ENCODE measurements around the gene IFI16. TPM values are rescaled to one million over a fixed set of nuclear protein-coding genes. Genes with fewer than 3 reads are reported as not detected.

Gene IFI16
- total RNA-seq, 4 donors from 2014 or later, result 46.1 to 154 (median 96.9) TPM

GRCh38 chr1:159065106-159065505 lies 55.4 kb downstream of the IFI16 start:
- H3K36me3 ChIP-seq, result no peaks in the 10 kb centered on the region
- DNase-seq, result no peak
- intact Hi-C loops (cut with DNase I), result no loop called here
- no peaks in the 10 kb centered on the region for H3K27me3 ChIP-seq
- H3K4me1 ChIP-seq, result peaks cover 0 to 21% (median 6%) of the 10 kb centered on the region in 3 donors
- TF ChIP-seq POLR2A (IDR thresholded peaks at IDR 0.05) (no peak), CTCF (IDR thresholded peaks at IDR 0.05) (no peak)
- WGBS, 2 donors, result 96 to 97% methylated on average over 8 of the region's 8 CpGs
- no peak overlapping the region for H3K4me3 ChIP-seq
- H3K9me3 ChIP-seq, result no peaks in the 10 kb centered on the region
- no peak overlapping the region for H3K27ac ChIP-seq

- Histone ChIP-seq H3K36me3 (no peaks in the 10 kb centered on the region), H3K4me1 (peaks cover 0 to 21% (median 6%) of the 10 kb centered on the region in 3 donors), H3K9me3 (no peaks in the 10 kb centered on the region), H3K27me3 (no peaks in the 10 kb centered on the region), H3K4me3 (no peak overlapping the region), H3K27ac (no peak overlapping the region)
- TF ChIP-seq POLR2A (IDR thresholded peaks at IDR 0.05) (no peak), CTCF (IDR thresholded peaks at IDR 0.05) (no peak)
- intact Hi-C loops (cut with DNase I), result no loop called here
- DNase-seq, result no peak
- WGBS, 2 donors, result 86 to 93% methylated on average over 4 of the region's 4 CpGs
Observed at GRCh38 chr1:159066108-159066507, 56.4 kb downstream of the IFI16 start.

- peak overlapping the region; percentile 20 to 77 (median 49) for H3K27ac ChIP-seq
- TF ChIP-seq POLR2A (IDR thresholded peaks at IDR 0.05) (peak in 1 of 4 donors; percentile 57), CTCF (IDR thresholded peaks at IDR 0.05) (no peak)
- no peaks in the 10 kb centered on the region for H3K9me3 ChIP-seq
- H3K27me3 ChIP-seq, result no peaks in the 10 kb centered on the region
- peaks cover 0 to 36% (median 10%) of the 10 kb centered on the region in 3 donors for H3K4me1 ChIP-seq
- WGBS, 2 donors, result 38 to 43% methylated on average over 6 of the region's 6 CpGs
- no peaks in the 10 kb centered on the region for H3K36me3 ChIP-seq
- no peak overlapping the region for H3K4me3 ChIP-seq
- intact Hi-C loops (cut with DNase I), result no loop called here
- no peak for DNase-seq
Observed at GRCh38 chr1:159067699-159068621, 58.3 kb downstream of the IFI16 start.

GRCh38 chr1:159068886-159069285 lies 59.2 kb downstream of the IFI16 start:
- H3K36me3 ChIP-seq, result no peaks in the 10 kb centered on the region
- no peaks in the 10 kb centered on the region for H3K9me3 ChIP-seq
- DNase-seq, result no peak
- H3K4me3 ChIP-seq, result no peak overlapping the region
- H3K27me3 ChIP-seq, result no peaks in the 10 kb centered on the region
- H3K4me1 ChIP-seq, result peaks cover 0 to 38% (median 10%) of the 10 kb centered on the region in 3 donors
- peak overlapping the region in 1 of 4 donors; percentile 18 for H3K27ac ChIP-seq
- intact Hi-C loops (cut with DNase I), result no loop called here
- 69 to 73% methylated on average over 2 of the region's 2 CpGs for WGBS, 2 donors
- TF ChIP-seq POLR2A (IDR thresholded peaks at IDR 0.05) (no peak), CTCF (IDR thresholded peaks at IDR 0.05) (no peak)

GRCh38 chr1:159071970-159072582 lies 62.4 kb downstream of the IFI16 start:
- peaks cover 0 to 45% (median 10%) of the 10 kb centered on the region in 3 donors for H3K4me1 ChIP-seq
- H3K9me3 ChIP-seq, result no peaks in the 10 kb centered on the region
- DNase-seq, result no peak
- no peaks in the 10 kb centered on the region for H3K27me3 ChIP-seq
- H3K4me3 ChIP-seq, result no peak overlapping the region
- intact Hi-C loops (cut with DNase I), result loop anchor here (10.0 kb wide), 1 partner anchor 867 kb away; no protein-coding TSS in a partner anchor
- peak in 5 of 6 experiments; percentile 55 to 82 (median 67) for TF ChIP-seq CTCF (IDR thresholded peaks at IDR 0.05)
- TF ChIP-seq POLR2A (IDR thresholded peaks at IDR 0.05), result no peak
- no peak overlapping the region for H3K27ac ChIP-seq
- no peaks in the 10 kb centered on the region for H3K36me3 ChIP-seq

Measured in esophagus squamous epithelium (tissue), 5 donors.